K562 (cell line): ENCODE measurements around the gene CDCP1. TPM values are rescaled to one million over a fixed set of nuclear protein-coding genes. Genes with fewer than 3 reads are reported as not detected.

Source experiments
- BHLHE40 ChIP-seq: IDR thresholded peaks from 2 replicates; pipeline ENCODE4 v1.6.1; 2011; ENCODE audit warnings: low read length, improper control_type of control experiment
- DMBX1 ChIP-seq: fragments of 250-450 bp; sonication (Bioruptor Pico); IDR thresholded peaks from 2 replicates; pipeline ENCODE4 v1.8.0; 2022; ENCODE audit warnings: inconsistent platforms, mild to moderate bottlenecking, moderate library complexity, borderline replicate concordance
- GTF2E2 ChIP-seq: fragments of 200-800 bp; sonication (Bioruptor generic); IDR thresholded peaks from 2 replicates; pipeline ENCODE4 v1.6.1; 2016; ENCODE audit warnings: missing genetic modification characterization, missing compliant biosample characterization
- HIVEP1 ChIP-seq: fragments of 250-450 bp; sonication (Bioruptor Pico); IDR thresholded peaks from 2 replicates; pipeline ENCODE4 v1.4.0; 2020; ENCODE audit warnings: mild to moderate bottlenecking
- NFRKB ChIP-seq: fragments of 450-650 bp; IDR thresholded peaks from 2 replicates; pipeline ENCODE4 v1.6.1; 2016; ENCODE audit warnings: low read depth
- PHF21A ChIP-seq: fragments of 450-650 bp; IDR thresholded peaks from 2 replicates; pipeline ENCODE4 v1.6.1; 2017; ENCODE audit warnings: low read depth, borderline replicate concordance
- SMC3 ChIP-seq: conservative IDR thresholded peaks from 2 replicates; pipeline ENCODE4 v1.6.1; 2011; ENCODE audit warnings: low read depth, low read length, improper control_type of control experiment; ENCODE audit not compliant: insufficient read depth
- TAF7 ChIP-seq: fragments of 450-650 bp; IDR thresholded peaks from 2 replicates; pipeline ENCODE4 v1.6.1; 2016; ENCODE audit warnings: missing genetic modification characterization, missing compliant biosample characterization
- ZNF592 ChIP-seq: fragments of 450-650 bp; IDR thresholded peaks from 2 replicates; pipeline ENCODE4 v1.6.1; 2017; ENCODE audit warnings: antibody characterized with exemption, mild to moderate bottlenecking
- polyA plus RNA-seq, 8 experiments: library from polyadenylated mRNA; depleted of rRNA in 4 of 8; stranded (reverse) in 5 of 8; unstranded in 3 of 8; fragments of >200 nt; fragmentation: Nextera tagmentation in 2 of 8; fragmentation: Illumina TruSeq in 1 of 8; extraction: Ambion mirVana in 2 of 8; extraction: Trizol in 1 of 8; gene quantifications; 2 replicates each; pipeline versions ENCODE4 v1.2.1 to v1.2.3, GENCODE V29; 2011 to 2014; ENCODE audit warnings: inconsistent platforms in 1 of 8, missing spikeins in 1 of 8
- total RNA-seq, 7 experiments: library from RNA; depleted of rRNA in 6 of 7; stranded (reverse); fragments of >200 nt in 6 of 7; fragmentation: Illumina TruSeq in 2 of 7; extraction: Trizol in 2 of 7; gene quantifications; 2 replicates each; pipeline versions ENCODE4 v1.2.1 to v1.2.3, GENCODE V29; 2011 to 2021; ENCODE audit warnings: low replicate concordance in 1 of 7

CDCP1 gene
- total and polyA plus RNA-seq, 9 of the 15 experiments (the other 6 are each of a cell fraction or from before 2014, with no cell fraction given) = 3.9 to 16.4 (median 5.2) TPM

GRCh38 chr3:45088543-45089358 is 57.4 kb downstream of the CDCP1 start (continued):
- TF ChIP-seq ZNF592 (peak; percentile 61; the same call in 1 of the 2 replicates), DMBX1 (CRISPR knock-in tag) (no peak; the same call in 1 of the 2 replicates), TAF7 (no peak), SMC3 (no peak), HIVEP1 (CRISPR knock-in tag) (no peak), BHLHE40 (0 out of 2 replicates have a peak, but pooled peaks have one; percentile 12), GTF2E2 (tag) (no peak), NFRKB (0 out of 2 replicates have a peak, but pooled peaks have one; percentile 19), PHF21A (no peak)
